K562 (cell line): ENCODE results near the gene GRIA2. TPM values are rescaled to one million over a fixed set of nuclear protein-coding genes. Genes with fewer than 3 reads are reported as not detected.

Source experiments
- ATAC-seq: fragments of 200-7000 bp; cut with Tn5 transposase; 3 replicates; pipeline ENCODE4 v1.9.1; 2020; ENCODE audit warnings: moderate library complexity
- BruUV-seq: library from RNA; stranded (reverse); fragments of 400-500 nt; replicated peaks from 2 replicates; lab custom pipeline; 2021; lab: Mats Ljungman, UMichigan
- CTCF ChIA-PET: fragments of 300-600 bp; formaldehyde crosslinking; extraction: SDS; loops from one replicate; lab custom pipeline; 2021; ENCODE audit warnings: low intra/inter-chr PET ratio; lab: Yijun Ruan, JAX
- POLR2A ChIA-PET: fragments of 300-600, 350-650 bp; sonication (Branson Sonifier 250); formaldehyde crosslinking; extraction: SDS; loops from one replicate; lab custom pipeline; 2021; ENCODE audit warnings: antibody characterized with exemption, inconsistent platforms; lab: Yijun Ruan, JAX
- DNase-seq, 4 experiments: peaks; one replicate each; pipeline versions ENCODE4 v3.0.0 to v3.0.0-alpha.2; 2011 to 2018; ENCODE audit warnings: low spot score in 3 of 4, mixed read lengths in 3 of 4; ENCODE audit errors: extremely low read depth in 1 of 4
- FAIRE-seq: peaks from 2 replicates; lab custom pipeline; 2011; peaks lifted over from hg19 to GRCh38; lab: Jason Lieb, UNC
- H2AFZ ChIP-seq: 2 replicates; pipeline ENCODE4 v1.6.0; 2011; ENCODE audit warnings: low read depth, low read length, control low read depth, inconsistent platforms
- H3K27ac ChIP-seq: fragments of 200-600 bp; 3 replicates; pipeline ENCODE4 v1.8.0; 2011; ENCODE audit warnings: low read depth, mild to moderate bottlenecking, control low read depth, inconsistent platforms, low read length, moderate library complexity, mixed read lengths; ENCODE audit errors: extremely low read depth
- H3K27me3 ChIP-seq, 2 experiments: fragments of 300-600 bp in 1 of 2; 2 replicates in 1 of 2; 3 replicates in 1 of 2; pipeline versions ENCODE4 v1.6.0 to v1.8.0; 2011; ENCODE audit warnings: inconsistent platforms in 2 of 2, low read length in 2 of 2, mild to moderate bottlenecking in 1 of 2, mixed read lengths in 1 of 2, moderate library complexity in 1 of 2; ENCODE audit not compliant: control insufficient read depth in 2 of 2, insufficient read depth in 2 of 2
- H3K36me3 ChIP-seq: fragments of 300-600 bp; 3 replicates; pipeline ENCODE4 v1.8.0; 2011; ENCODE audit warnings: mild to moderate bottlenecking, low read length, inconsistent platforms; ENCODE audit not compliant: control insufficient read depth, insufficient read depth
- H3K4me1 ChIP-seq, 2 experiments: fragments of 200-600 bp in 1 of 2; replicated peaks in 1 of 2; 2 replicates in 1 of 2; 3 replicates in 1 of 2; pipeline versions ENCODE4 v1.5.1 to v1.8.0; 2011; ENCODE audit warnings: inconsistent platforms in 2 of 2, low read length in 2 of 2, mild to moderate bottlenecking in 1 of 2, mixed read lengths in 1 of 2, moderate library complexity in 1 of 2; ENCODE audit not compliant: control insufficient read depth in 2 of 2, insufficient read depth in 2 of 2
- H3K4me2 ChIP-seq: 2 replicates; pipeline ENCODE4 v1.6.1; 2011; ENCODE audit warnings: low read length, control low read depth, inconsistent platforms, mixed read lengths; ENCODE audit not compliant: insufficient read depth
- H3K4me3 ChIP-seq: fragments of 200-600 bp; sonication (generic), shearing (Covaris generic); 2 replicates; pipeline ENCODE4 v1.5.1; 2016; ENCODE audit warnings: control low read depth, inconsistent platforms
- H3K79me2 ChIP-seq: fragments of 200-600 bp; 3 replicates; pipeline ENCODE4 v1.8.0; 2011; ENCODE audit warnings: low read length, inconsistent platforms; ENCODE audit not compliant: control insufficient read depth, insufficient read depth
- H3K9ac ChIP-seq, 2 experiments: 2 replicates each; pipeline versions ENCODE4 v1.6.0 to v1.6.1; 2011; ENCODE audit warnings: low read depth in 2 of 2, low read length in 2 of 2, control low read depth in 1 of 2, inconsistent platforms in 1 of 2, mild to moderate bottlenecking in 1 of 2, mixed read lengths in 1 of 2; ENCODE audit not compliant: insufficient read depth in 1 of 2
- H3K9me1 ChIP-seq: one replicate; pipeline ENCODE4 v1.6.0; 2011; ENCODE audit warnings: inconsistent platforms, mild to moderate bottlenecking, low read length, moderate library complexity; ENCODE audit not compliant: control insufficient read depth, insufficient read depth
- H3K9me3 ChIP-seq: replicated peaks from 2 replicates; pipeline ENCODE4 v1.5.1; 2011; ENCODE audit warnings: low read depth, low read length, inconsistent platforms; ENCODE audit not compliant: control insufficient read depth, insufficient read depth
- H4K20me1 ChIP-seq: replicated peaks from 2 replicates; pipeline ENCODE4 v1.6.1; 2011; ENCODE audit warnings: low read length, inconsistent platforms, mixed read lengths; ENCODE audit not compliant: control insufficient read depth, insufficient read depth
- C11orf30 ChIP-seq: fragments of 450-650 bp; IDR thresholded peaks from 2 replicates; pipeline ENCODE4 v1.6.1; 2016; ENCODE audit warnings: low read depth, mild to moderate bottlenecking
- HNRNPL ChIP-seq: fragments of 200-400 bp; formaldehyde crosslinking; IDR thresholded peaks from 2 replicates; pipeline ENCODE4 v1.6.1; 2017; ENCODE audit warnings: low read depth, mild to moderate bottlenecking, low read length
- KDM4B ChIP-seq, 2 experiments: fragments of 450-650 bp in 1 of 2; sonication (generic) in 1 of 2; IDR thresholded peaks; 2 replicates each; pipeline ENCODE4 v1.6.1; 2016 to 2017; ENCODE audit warnings: borderline replicate concordance in 2 of 2, antibody characterized with exemption in 1 of 2, low read depth in 1 of 2, mild to moderate bottlenecking in 1 of 2
- KHSRP ChIP-seq: fragments of 450-650 bp; IDR thresholded peaks from 2 replicates; pipeline ENCODE4 v1.6.1; 2017
- SMARCB1 ChIP-seq: IDR thresholded peaks from 2 replicates; pipeline ENCODE4 v1.6.1; 2011; ENCODE audit warnings: improper control_type of control experiment, low read depth; ENCODE audit not compliant: insufficient read length
- TAF7 ChIP-seq: fragments of 450-650 bp; IDR thresholded peaks from 2 replicates; pipeline ENCODE4 v1.6.1; 2016; ENCODE audit warnings: missing genetic modification characterization, missing compliant biosample characterization
- TEAD2 ChIP-seq: fragments of 450-650 bp; IDR thresholded peaks from 2 replicates; pipeline ENCODE4 v1.6.1; 2016; ENCODE audit warnings: missing genetic modification characterization, control low read depth, missing compliant biosample characterization
- U2AF1 ChIP-seq: fragments of 200-400 bp; formaldehyde crosslinking; optimal IDR thresholded peaks from 2 replicates; pipeline ENCODE3; 2017; ENCODE audit warnings: mild to moderate bottlenecking, low read depth, low read length, moderate library complexity
- ZNF3 ChIP-seq: fragments of 250-450 bp; sonication (Bioruptor Pico); IDR thresholded peaks from 2 replicates; pipeline ENCODE4 v1.5.0; 2021; ENCODE audit warnings: mild to moderate bottlenecking, moderate library complexity
- WGBS: fragments of 100-300 bp; shearing (Covaris generic); methylation state at CpG from one replicate; pipeline ENCODE4 v1.1.6; 2016; ENCODE audit warnings: low coverage, mixed read lengths; ENCODE audit not compliant: insufficient coverage; ENCODE audit errors: missing lambda C conversion rate; 5-methylcytosine and 5-hydroxymethylcytosine counted together
- in situ Hi-C: fragments of 300-500 bp; cut with MboI; formaldehyde crosslinking; loops from 4 replicates; pipeline ENCODE4 v1.15.0; 2018; ENCODE audit warnings: inconsistent platforms, mixed read lengths
- intact Hi-C: fragments of 100-400 bp; cut with micrococcal nuclease; formaldehyde crosslinking; loops from 2 replicates; pipeline ENCODE4 v1.14.2; 2022
- polyA plus RNA-seq, 8 experiments: library from polyadenylated mRNA; depleted of rRNA in 4 of 8; stranded (reverse) in 5 of 8; unstranded in 3 of 8; fragments of >200 nt; fragmentation: Nextera tagmentation in 2 of 8; fragmentation: Illumina TruSeq in 1 of 8; extraction: Ambion mirVana in 2 of 8; extraction: Trizol in 1 of 8; gene quantifications; 2 replicates each; pipeline versions ENCODE4 v1.2.1 to v1.2.3, GENCODE V29; 2011 to 2014; ENCODE audit warnings: inconsistent platforms in 1 of 8, missing spikeins in 1 of 8
- total RNA-seq, 7 experiments: library from RNA; depleted of rRNA in 6 of 7; stranded (reverse); fragments of >200 nt in 6 of 7; fragmentation: Illumina TruSeq in 2 of 7; extraction: Trizol in 2 of 7; gene quantifications; 2 replicates each; pipeline versions ENCODE4 v1.2.1 to v1.2.3, GENCODE V29; 2011 to 2021; ENCODE audit warnings: low replicate concordance in 1 of 7

GRIA2 gene
- total and polyA plus RNA-seq, 9 of the 15 experiments (the other 6 are each of a cell fraction or from before 2014, with no cell fraction given), result 0.07 TPM; not detected in 8

DNA sequence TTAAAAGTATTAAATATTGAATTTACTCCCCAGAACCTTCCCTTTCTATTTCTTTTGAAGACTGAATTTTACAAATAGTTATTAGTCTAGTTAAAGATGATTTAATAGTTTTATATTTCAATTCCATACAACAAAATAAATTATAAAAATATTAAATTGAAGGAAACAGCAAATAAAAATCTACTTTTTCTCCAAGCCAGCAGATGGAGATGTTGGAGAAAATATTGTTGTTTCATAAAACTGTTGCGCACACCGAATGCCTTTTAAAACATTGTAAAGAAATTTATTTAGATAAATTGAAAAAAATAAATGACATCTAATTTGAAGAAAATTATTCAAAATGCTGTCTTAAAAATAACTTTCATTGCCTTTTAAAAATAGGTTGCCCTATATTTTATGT lies 5.5 kb downstream of the GRIA2 start:
- no peak for DNase-seq
- intact Hi-C loops, result no loop called here
- ChIA-PET POLR2A (no interaction called here), CTCF (no interaction called here)
- H3K9me1 ChIP-seq, result no peaks in the 10 kb centered on the region
- no peak for TF ChIP-seq SMARCB1
- TF ChIP-seq C11orf30, result no peak
- no peak for TF ChIP-seq KDM4B (IDR thresholded peaks at IDR 0.05; ENCODE audit: borderline replicate concordance in 2 of 2, low read depth in 1 of 2)
- no peak for TF ChIP-seq U2AF1
- TF ChIP-seq TEAD2 (tag), result no peak
- no peak for TF ChIP-seq KHSRP
- no peak for TF ChIP-seq HNRNPL
- TF ChIP-seq ZNF3, result no peak
- no peak for TF ChIP-seq TAF7 (tag)
- no peak for FAIRE-seq
- in situ Hi-C loops, result no loop called here
- no peak overlapping the region for H3K4me2 ChIP-seq
- H3K27me3 ChIP-seq, result no peaks in the 10 kb centered on the region
- H3K9ac ChIP-seq, result no peak overlapping the region
- no peaks in the 10 kb centered on the region for H3K4me1 ChIP-seq
- no TSS peak for BruUV-seq
- H3K27ac ChIP-seq, result no peak overlapping the region
- H3K4me3 ChIP-seq, result no peak overlapping the region
- no peaks in the 10 kb centered on the region for H3K79me2 ChIP-seq
- no peak for ATAC-seq
- H3K9me3 ChIP-seq, result no peaks in the 10 kb centered on the region
- 23% methylated on average over 2 of the region's 2 CpGs for WGBS
- H2AFZ ChIP-seq, result no peak overlapping the region
- H3K36me3 ChIP-seq, result no peaks in the 10 kb centered on the region
- H4K20me1 ChIP-seq, result no peaks in the 10 kb centered on the region
